ENCODE data around the gene NRXN3. TPM values are rescaled to one million over a fixed set of nuclear protein-coding genes. Genes with fewer than 3 reads are reported as not detected.

NRXN3 gene
- total and polyA plus RNA-seq, 2 experiments from 2014 or later, result 1.0 to 1.8 TPM

DNA sequence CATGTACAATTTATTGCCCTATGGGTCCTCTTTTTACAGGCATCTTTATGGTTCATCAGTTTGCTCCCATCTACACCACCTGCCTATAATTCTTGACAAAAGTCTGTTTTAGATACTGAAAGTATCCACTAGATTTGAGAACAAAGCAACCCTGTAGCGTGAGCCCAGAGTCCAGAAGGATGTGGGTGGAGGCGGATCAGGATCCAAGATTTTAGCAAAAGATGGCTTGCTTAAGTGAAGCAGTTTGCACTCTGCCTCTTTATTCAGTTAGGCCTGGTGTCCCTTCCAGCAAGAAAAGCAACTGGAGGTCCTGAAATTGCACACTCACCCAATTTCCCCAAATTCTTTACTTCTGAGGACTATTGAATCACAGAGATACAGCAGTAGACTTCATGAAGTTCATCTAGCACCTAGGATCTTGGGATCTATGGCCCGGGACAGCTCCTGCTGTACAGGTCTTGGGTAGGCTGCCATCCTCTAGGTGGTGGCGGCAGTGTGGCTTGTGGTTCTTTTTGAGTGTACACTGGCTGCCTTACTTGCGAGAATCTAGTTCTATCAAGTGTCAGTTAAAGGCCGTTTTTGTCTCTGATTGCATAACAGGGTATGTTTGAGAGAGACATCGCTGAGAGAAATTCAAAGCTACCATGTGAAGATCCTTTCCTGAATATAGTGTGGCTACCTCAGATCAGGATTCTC lies 873.2 kb downstream of the NRXN3 start:
- DNase-seq (ENCODE audit: low spot score) (no peak), ATAC-seq (no peak)
- TF ChIP-seq ZNF462 (CRISPR knock-in tag; IDR thresholded peaks at IDR 0.05), result no peak
- TF ChIP-seq STAT1 (IDR thresholded peaks at IDR 0.05; ENCODE audit: unreplicated experiment), result no peak
- no peak for TF ChIP-seq POLR2AphosphoS5 (IDR thresholded peaks at IDR 0.05; ENCODE audit: low read depth)
- TF ChIP-seq, protein P1, sequence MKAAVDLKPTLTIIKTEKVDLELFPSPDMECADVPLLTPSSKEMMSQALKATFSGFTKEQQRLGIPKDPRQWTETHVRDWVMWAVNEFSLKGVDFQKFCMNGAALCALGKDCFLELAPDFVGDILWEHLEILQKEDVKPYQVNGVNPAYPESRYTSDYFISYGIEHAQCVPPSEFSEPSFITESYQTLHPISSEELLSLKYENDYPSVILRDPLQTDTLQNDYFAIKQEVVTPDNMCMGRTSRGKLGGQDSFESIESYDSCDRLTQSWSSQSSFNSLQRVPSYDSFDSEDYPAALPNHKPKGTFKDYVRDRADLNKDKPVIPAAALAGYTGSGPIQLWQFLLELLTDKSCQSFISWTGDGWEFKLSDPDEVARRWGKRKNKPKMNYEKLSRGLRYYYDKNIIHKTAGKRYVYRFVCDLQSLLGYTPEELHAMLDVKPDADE (IDR thresholded peaks at IDR 0.05), result no peak
- TF ChIP-seq EZH2phosphoT487 (IDR thresholded peaks at IDR 0.05; ENCODE audit: unreplicated experiment), result no peak
- no peak for TF ChIP-seq REST (IDR thresholded peaks at IDR 0.05; ENCODE audit: unreplicated experiment)
- no peak for TF ChIP-seq ZNF331 (CRISPR knock-in tag; IDR thresholded peaks at IDR 0.05; ENCODE audit: low read depth)
- TF ChIP-seq NANOG (IDR thresholded peaks at IDR 0.05; ENCODE audit: borderline replicate concordance), result no peak
- TF ChIP-seq CREB1 (CRISPR knock-in tag; IDR thresholded peaks at IDR 0.05; ENCODE audit: low read depth), result no peak
- no peak for TF ChIP-seq ZNF114 (CRISPR knock-in tag; IDR thresholded peaks at IDR 0.05)
- TF ChIP-seq CTCF (conservative IDR thresholded peaks at IDR 0.05; ENCODE audit: low read depth in 2 of 2), result no peak
- H3K27ac ChIP-seq (ENCODE audit: low read depth), result no peak overlapping the region
- H3K79me2 ChIP-seq (replicated peaks; ENCODE audit: insufficient read depth), result no peaks in the 10 kb centered on the region
- H3K4me1 ChIP-seq (ENCODE audit: insufficient read depth), result no peaks in the 10 kb centered on the region
- no peaks in the 10 kb centered on the region for H4K20me1 ChIP-seq (replicated peaks; ENCODE audit: insufficient read depth)
- Mint-ChIP-seq H3K9me3 (peaks cover 14% of the 10 kb centered on the region; the same call in 2 of the 3 replicates), H3K27ac (no peak overlapping the region), H3K27me3 (ENCODE audit: insufficient read depth, low read depth, poor library complexity) (peaks cover 1% of the 10 kb centered on the region), H3K36me3 (ENCODE audit: low read depth) (peaks cover 12% of the 10 kb centered on the region; the same call in 2 of the 3 replicates), H3K4me1 (peaks cover 24% of the 10 kb centered on the region), H3K4me3 (no peak overlapping the region)
- H3F3A ChIP-seq (replicated peaks; ENCODE audit: low read depth), result no peaks in the 10 kb centered on the region
- no peaks in the 10 kb centered on the region for H3K27me3 ChIP-seq (ENCODE audit: insufficient read depth)
- no peak overlapping the region for H3K4me2 ChIP-seq
- no peak overlapping the region for H2AFZ ChIP-seq
- no peaks in the 10 kb centered on the region for H3K9me2 ChIP-seq (ENCODE audit: insufficient read depth)
- no peaks in the 10 kb centered on the region for H3K36me3 ChIP-seq (ENCODE audit: insufficient read depth)
- H3K4me3 ChIP-seq, result no peak overlapping the region

All from GM23338 (cell line).